GM15510 (cell line): Measurements from ENCODE around the gene INPP5E.

ENCODE experiments used
- POLR2A ChIP-seq: IDR thresholded peaks from 3 replicates; pipeline ENCODE4 v1.6.1; 2011; ENCODE audit warnings: borderline replicate concordance; ENCODE audit not compliant: insufficient read length; ENCODE audit errors: extremely low read depth

Gene INPP5E

DNA sequence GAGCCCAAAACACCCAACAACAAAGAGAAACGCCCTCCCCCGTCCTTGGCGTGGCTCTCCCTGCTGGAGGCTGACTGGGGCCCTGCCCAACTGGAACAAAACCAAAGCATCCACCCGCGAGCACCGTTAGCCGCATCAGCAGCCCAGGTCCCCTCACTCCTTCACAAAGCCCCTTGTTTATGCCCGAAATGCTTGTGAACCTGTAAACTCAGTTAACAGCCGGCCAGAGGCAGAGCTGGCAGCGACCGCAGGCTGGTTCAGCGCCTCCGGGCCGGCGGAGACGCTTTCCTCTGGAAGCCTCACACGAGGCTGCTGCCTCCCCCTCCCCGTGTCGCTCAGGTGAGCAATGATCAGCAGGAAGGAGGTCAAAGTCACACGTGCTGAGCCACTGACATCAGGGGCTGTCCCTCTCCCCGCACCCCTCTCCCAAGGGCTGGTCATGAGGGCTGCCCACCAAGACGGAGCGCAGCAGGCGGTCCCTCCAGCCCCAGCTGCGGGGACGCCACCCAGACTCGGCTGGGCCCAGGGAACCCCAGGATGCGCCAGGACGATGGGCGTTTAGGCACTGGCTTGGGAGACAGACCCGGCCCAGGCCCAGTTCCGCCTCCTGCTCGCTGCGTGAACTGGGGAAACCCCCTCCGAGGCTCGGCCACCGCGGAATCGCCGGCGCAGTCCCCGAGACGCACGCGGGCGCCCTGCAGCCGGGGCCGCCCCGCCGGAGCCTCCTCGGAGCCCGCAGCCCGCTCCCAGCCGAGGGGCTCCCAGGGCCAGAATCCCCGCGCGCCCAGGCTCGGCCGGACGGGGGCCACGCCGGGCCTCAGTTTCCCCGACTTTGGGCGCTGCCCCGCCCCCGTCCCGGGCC, 40.2 kb downstream of the INPP5E start:
- TF ChIP-seq POLR2A, result no peak

DNA sequence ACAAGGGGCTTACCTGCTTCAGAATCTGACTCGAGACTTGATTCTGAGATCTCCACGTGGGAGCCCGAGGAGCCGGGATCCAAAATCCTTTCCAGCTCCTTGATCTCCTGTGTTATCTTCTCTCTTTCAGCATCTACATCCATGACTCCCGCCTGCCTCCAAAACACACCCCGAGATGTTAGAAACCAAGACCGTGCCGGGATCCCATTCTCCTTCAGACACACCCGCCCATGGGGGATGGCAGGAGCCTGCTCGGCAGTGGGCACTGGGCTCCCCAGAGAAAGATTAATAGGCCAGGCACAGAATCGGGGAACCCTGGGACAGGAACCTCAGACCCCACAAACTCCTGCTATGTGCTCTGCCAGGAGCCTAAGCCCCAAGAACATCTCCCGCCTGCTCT, 41.4 kb downstream of the INPP5E start:
- TF ChIP-seq POLR2A, result no peak

- TF ChIP-seq POLR2A, result no peak
These were observed 42.0 kb downstream of the INPP5E start for GRCh38 chr9:136397643-136398042.

DNA sequence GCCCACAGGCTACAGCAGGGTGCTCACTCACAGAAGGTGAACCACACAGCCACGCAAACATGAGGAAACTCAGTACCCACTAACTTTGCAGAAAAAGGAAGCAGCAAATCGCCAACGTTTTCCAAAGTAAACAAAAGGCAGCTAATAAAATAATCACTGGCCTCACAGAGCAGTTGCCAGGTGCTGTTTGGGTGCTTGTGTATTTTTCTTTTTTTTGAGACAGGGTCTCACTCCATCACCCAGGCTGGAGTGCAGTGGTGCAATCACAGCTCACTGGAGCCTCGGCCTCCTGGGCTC, 43.5 kb downstream of the INPP5E start:
- TF ChIP-seq POLR2A, result no peak

DNA sequence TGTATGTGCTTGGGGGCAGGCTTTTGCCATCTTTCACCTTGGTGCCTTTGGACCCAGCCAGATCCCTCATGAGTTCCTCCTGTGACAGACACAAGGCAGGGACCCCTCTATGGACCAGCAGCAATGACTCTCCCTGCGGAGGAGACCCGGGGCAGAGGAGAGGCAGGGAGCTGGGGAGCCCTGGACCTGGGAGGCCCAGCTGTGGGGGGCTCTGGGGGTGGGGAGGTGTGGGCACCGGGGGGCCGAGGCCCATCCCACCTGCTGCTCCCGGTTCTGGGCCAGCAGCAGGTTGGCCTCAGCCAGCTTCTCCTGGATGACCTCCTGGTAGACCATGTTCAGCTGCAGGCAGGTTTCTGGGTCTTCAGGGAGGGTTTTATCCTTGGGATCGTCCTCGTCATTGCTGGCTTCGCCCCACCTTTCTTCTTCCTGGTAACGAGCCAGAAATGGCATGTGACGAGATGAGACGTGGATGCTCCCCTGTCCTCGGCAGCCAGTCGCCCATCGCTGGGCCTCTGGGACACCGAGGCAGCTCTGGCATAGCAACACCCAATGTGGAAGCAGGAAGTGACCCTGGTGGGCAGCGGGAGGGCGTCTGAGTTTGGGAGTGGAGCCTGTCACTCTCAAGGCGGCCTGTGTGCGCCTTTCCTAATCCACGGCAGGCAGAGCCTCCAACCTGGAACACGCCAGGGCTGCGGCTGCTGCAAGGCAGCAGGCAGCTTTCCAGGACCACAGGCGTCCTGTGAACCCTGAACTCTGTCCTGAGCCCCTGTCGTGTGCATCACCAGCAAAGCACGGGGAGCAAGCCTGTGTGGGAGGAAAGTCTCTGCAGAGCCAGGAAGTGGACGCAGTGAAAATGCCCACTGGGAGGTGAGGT, 44.1 kb downstream of the INPP5E start:
- TF ChIP-seq POLR2A, result no peak

GRCh38 chr9:136395020-136395340, 44.7 kb downstream of the INPP5E start:
- no peak for TF ChIP-seq POLR2A

DNA sequence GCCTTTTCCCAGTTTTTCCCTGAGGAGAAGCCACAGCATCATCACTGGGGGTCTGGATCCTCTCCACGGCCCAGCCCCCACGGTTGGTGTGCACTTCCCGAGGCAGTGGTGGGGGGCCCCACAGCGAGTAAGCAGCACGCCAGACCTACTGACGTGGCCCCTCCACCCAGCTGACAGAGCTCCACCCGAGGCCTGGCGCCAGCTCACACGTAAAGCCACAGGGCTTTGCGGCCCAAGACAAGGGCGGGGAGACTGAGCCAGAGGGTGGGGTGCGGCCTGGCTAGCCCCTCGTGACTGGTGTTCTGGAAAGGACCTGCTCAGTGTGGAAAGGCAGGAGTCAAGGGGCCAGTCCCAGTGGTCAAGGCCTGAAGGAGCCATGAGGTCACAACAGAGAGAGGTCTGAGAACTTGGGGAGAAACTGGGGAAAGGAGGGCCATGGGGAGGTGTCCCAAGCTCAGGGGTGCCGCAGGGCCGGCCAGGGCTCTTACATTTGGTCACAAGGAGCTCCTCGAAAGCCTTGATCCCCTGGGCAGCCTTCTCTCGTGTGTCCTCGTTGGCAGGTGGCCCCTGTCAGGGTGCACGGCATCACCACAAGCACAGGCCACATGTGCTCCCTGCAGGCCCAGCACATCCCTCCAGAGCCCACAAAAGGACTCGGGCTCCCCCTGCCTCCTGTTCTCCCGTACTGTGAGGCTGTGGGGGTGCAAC, 45.2 kb downstream of the INPP5E start:
- no peak for TF ChIP-seq POLR2A

GRCh38 chr9:136393531-136393930, 46.1 kb downstream of the INPP5E start:
- no peak for TF ChIP-seq POLR2A

DNA sequence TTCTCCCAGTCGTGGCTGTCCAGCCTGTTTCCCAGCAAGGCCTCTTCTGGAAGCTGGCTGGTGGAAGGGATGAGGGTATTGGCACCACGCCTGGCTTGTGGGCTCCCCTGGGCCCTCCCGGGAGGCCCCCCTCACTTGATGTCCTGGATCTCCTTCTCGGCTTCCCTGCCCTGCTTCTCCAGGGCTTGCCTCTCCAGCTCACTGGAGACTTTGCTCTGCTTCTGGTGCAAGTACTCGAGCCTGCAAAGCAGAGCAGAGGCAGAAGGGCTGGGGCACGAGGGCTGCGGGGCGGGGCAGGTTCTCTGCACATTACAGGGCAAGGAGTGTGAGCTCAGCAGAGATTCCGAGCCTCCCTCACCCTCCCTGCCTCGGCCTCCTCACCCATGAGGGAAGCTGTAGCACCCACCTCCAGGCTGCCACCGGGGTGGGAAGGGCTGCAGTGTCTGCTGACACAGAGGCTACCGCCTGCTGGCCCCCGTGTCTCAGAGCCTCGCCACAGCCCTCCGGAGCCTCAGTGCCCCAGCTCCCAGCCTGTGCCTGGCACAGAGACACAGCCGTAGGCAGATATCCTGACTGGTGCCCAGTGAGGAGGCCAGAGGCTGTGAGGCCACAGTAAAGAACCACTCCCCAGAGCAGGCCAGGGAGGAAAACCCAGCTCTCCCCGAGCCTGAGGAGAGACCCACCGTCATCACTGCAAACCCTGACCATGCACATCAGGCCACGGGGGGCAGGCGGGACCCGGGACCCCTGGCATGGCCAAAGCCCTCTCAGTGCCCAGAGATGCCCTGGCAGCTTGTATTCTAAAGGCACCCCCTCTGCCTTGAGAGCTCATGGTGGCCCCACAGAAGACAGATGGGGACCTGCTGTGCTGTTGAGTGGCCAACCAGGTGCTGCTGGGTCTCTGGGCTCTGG, 46.9 kb downstream of the INPP5E start:
- TF ChIP-seq POLR2A, result no peak

GRCh38 chr9:136391737-136392537, 47.7 kb downstream of the INPP5E start:
- no peak for TF ChIP-seq POLR2A

GRCh38 chr9:136389396-136389795, 50.2 kb downstream of the INPP5E start:
- TF ChIP-seq POLR2A, result no peak

- TF ChIP-seq POLR2A, result no peak
These were observed 52.4 kb downstream of the INPP5E start for GRCh38 chr9:136387217-136387616.

GRCh38 chr9:136386018-136386417, 53.6 kb downstream of the INPP5E start:
- TF ChIP-seq POLR2A, result no peak
